H1 (cell line): ENCODE measurements around the gene GON4L. TPM values are rescaled to one million over a fixed set of nuclear protein-coding genes. Genes with fewer than 3 reads are reported as not detected.

ENCODE experiments used
- BACH1 ChIP-seq: IDR thresholded peaks from 2 replicates; pipeline ENCODE4 v1.6.1; 2012; ENCODE audit warnings: low read length, improper control_type of control experiment
- CEBPB ChIP-seq: IDR thresholded peaks from 2 replicates; pipeline ENCODE4 v1.6.1; 2012; ENCODE audit warnings: low read depth, low read length
- CHD7 ChIP-seq: fragments of 300-600 bp; sonication (generic); IDR thresholded peaks from 2 replicates; pipeline ENCODE4 v1.7.1; 2012; ENCODE audit warnings: low read length, moderate library complexity, mild to moderate bottlenecking, inconsistent platforms; ENCODE audit not compliant: insufficient replicate concordance
- CREB1 ChIP-seq: IDR thresholded peaks from 2 replicates; pipeline ENCODE4 v1.6.1; 2012; ENCODE audit warnings: inconsistent platforms
- GTF2F1 ChIP-seq: IDR thresholded peaks from 2 replicates; pipeline ENCODE4 v1.6.1; 2012; ENCODE audit warnings: low read depth, low read length, improper control_type of control experiment, borderline replicate concordance
- RAD21 ChIP-seq, 2 experiments: IDR thresholded peaks in 1 of 2; conservative IDR thresholded peaks in 1 of 2; 2 replicates each; pipeline ENCODE4 v1.6.1; 2011; ENCODE audit warnings: low read depth in 2 of 2, low read length in 2 of 2, improper control_type of control experiment in 1 of 2, inconsistent platforms in 1 of 2, mild to moderate bottlenecking in 1 of 2, moderate library complexity in 1 of 2
- RFX5 ChIP-seq: IDR thresholded peaks from 2 replicates; pipeline ENCODE4 v1.6.1; 2011; ENCODE audit warnings: low read depth, low read length, improper control_type of control experiment, borderline replicate concordance
- SP1 ChIP-seq: IDR thresholded peaks from 2 replicates; pipeline ENCODE4 v1.6.1; 2011; ENCODE audit warnings: low read depth, low read length
- SRF ChIP-seq: IDR thresholded peaks from 2 replicates; pipeline ENCODE4 v1.6.1; 2011; ENCODE audit warnings: mild to moderate bottlenecking, low read depth, low read length, moderate library complexity
- TBP ChIP-seq: IDR thresholded peaks from 2 replicates; pipeline ENCODE4 v1.6.1; 2011; ENCODE audit warnings: low read depth, low read length, improper control_type of control experiment
- TCF12 ChIP-seq: IDR thresholded peaks from 2 replicates; pipeline ENCODE4 v1.6.1; 2011; ENCODE audit warnings: low read depth, mild to moderate bottlenecking, low read length
- TEAD4 ChIP-seq: IDR thresholded peaks from 2 replicates; pipeline ENCODE4 v1.6.1; 2012; ENCODE audit warnings: low read depth, low read length, inconsistent platforms, mixed read lengths
- polyA plus RNA-seq, 7 experiments: library from polyadenylated mRNA; depleted of rRNA in 3 of 7; stranded (reverse) in 5 of 7; unstranded in 2 of 7; fragments of >200 nt in 5 of 7; fragments of 200-250 nt in 2 of 7; gene quantifications; 1 replicate in 5 of 7; 2 replicates in 1 of 7; 4 replicates in 1 of 7; pipeline versions ENCODE4 v1.2.1 to v1.2.3, GENCODE V29; 2011 to 2013; ENCODE audit warnings: missing spikeins in 2 of 7, mixed read lengths in 2 of 7
- total RNA-seq: library from RNA; stranded (reverse); fragmentation: NEBNext Ultra II Directional; extraction: Animal tissue kit (Norgen Biotek cat#: 25700); gene quantifications from 2 replicates; pipeline ENCODE4 v1.2.1, GENCODE V29; 2021
- TF ChIP-seq, protein P1 (sequence below): IDR thresholded peaks from 2 replicates; pipeline ENCODE4 v1.6.1; 2012; ENCODE audit warnings: inconsistent platforms

Gene GON4L
- total and polyA plus RNA-seq, 2 of the 8 experiments (the other 6 are each of a cell fraction or from before 2014, with no cell fraction given) = 26.2 to 52.1 TPM

DNA sequence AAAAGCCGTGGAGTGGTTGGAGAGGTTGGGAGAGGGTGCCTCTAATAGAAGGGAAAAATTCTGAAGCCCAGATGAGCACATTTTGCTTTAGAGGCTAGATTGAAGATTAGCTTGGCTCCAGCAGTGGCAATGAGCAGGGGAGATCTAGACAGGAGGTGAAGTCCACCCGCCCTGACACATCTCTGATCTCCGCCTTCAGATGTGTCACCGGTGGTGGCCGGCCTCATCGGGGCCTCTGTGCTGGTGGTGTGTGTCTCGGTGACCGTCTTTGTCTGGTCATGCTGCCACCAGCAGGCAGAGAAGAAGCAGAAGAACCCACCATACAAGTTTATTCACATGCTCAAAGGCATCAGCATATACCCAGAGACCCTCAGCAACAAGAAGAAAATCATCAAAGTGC lies 10.8 kb upstream of the GON4L start (continued):
- no peak for TF ChIP-seq CHD7
- no peak for TF ChIP-seq SP1
- TF ChIP-seq RAD21 (IDR thresholded peaks at IDR 0.05 in 1 of 2, conservative IDR thresholded peaks at IDR 0.05 in 1 of 2; ENCODE audit: low read depth in 2 of 2, low read length in 2 of 2) = no peak
- TF ChIP-seq CEBPB = no peak
- TF ChIP-seq BACH1 = no peak
- TF ChIP-seq GTF2F1 = no peak
- no peak for TF ChIP-seq TEAD4
- TF ChIP-seq RFX5 = no peak
- no peak for TF ChIP-seq SRF
- no peak for TF ChIP-seq TCF12
- TF ChIP-seq, protein P1, sequence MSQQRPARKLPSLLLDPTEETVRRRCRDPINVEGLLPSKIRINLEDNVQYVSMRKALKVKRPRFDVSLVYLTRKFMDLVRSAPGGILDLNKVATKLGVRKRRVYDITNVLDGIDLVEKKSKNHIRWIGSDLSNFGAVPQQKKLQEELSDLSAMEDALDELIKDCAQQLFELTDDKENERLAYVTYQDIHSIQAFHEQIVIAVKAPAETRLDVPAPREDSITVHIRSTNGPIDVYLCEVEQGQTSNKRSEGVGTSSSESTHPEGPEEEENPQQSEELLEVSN = no peak
- no peak for TF ChIP-seq TBP
- no peak for TF ChIP-seq CREB1
